Uterus (tissue), 2 donors: ENCODE measurements around the gene CTTNBP2NL.

ENCODE experiments used
- CTCF ChIP-seq, 4 experiments: fragments of 200-600 bp in 2 of 4; fragments of 450-650 bp in 2 of 4; sonication (generic) in 2 of 4; IDR thresholded peaks; one replicate each; pipeline ENCODE4 v1.5.1; 2016 to 2019; ENCODE audit warnings: antibody characterized with exemption in 4 of 4, mild to moderate bottlenecking in 2 of 4, moderate library complexity in 1 of 4
- POLR2A ChIP-seq, 2 donors: fragments of 450-650 bp; IDR thresholded peaks; one replicate each; pipeline ENCODE4 v1.6.1; 2016; ENCODE audit warnings: antibody characterized with exemption in 2 of 2, mild to moderate bottlenecking in 1 of 2, moderate library complexity in 1 of 2

- TF ChIP-seq CTCF (IDR thresholded peaks at IDR 0.05): no peak
- TF ChIP-seq POLR2A (IDR thresholded peaks at IDR 0.05): no peak
Measured at GRCh38 chr1:112510340-112510739, 114.3 kb downstream of the CTTNBP2NL start.
